Lower lobe of right lung (tissue), 2 donors: ENCODE results near the gene JAG1. TPM values are rescaled to one million over a fixed set of nuclear protein-coding genes. Genes with fewer than 3 reads are reported as not detected.
A peak's percentile ranks its signal among the peaks of the same experiment; 100 is the strongest.

Source experiments
- ATAC-seq, 2 donors: fragments of 200-7000 bp; cut with Tn5 transposase; one replicate each; pipeline ENCODE4 v1.9.1; 2020 to 2022; ENCODE audit warnings: mild to moderate bottlenecking in 2 of 2, moderate library complexity in 2 of 2
- DNase-seq: peaks from one replicate; pipeline ENCODE4 v3.0.0-alpha.2; 2020
- H3K27ac ChIP-seq: fragments of 200-600 bp; one replicate; pipeline ENCODE4 v1.8.0; 2022
- H3K27me3 ChIP-seq: fragments of 200-600 bp; one replicate; pipeline ENCODE4 v1.8.0; 2022; ENCODE audit warnings: low read depth
- H3K36me3 ChIP-seq: fragments of 200-600 bp; one replicate; pipeline ENCODE4 v1.8.0; 2022; ENCODE audit warnings: mild to moderate bottlenecking
- H3K4me1 ChIP-seq: fragments of 200-600 bp; one replicate; pipeline ENCODE4 v1.8.0; 2022
- H3K4me3 ChIP-seq: fragments of 200-600 bp; one replicate; pipeline ENCODE4 v1.8.0; 2022; ENCODE audit warnings: mild to moderate bottlenecking
- H3K9me3 ChIP-seq: fragments of 200-600 bp; one replicate; pipeline ENCODE4 v1.8.0; 2022
- CTCF ChIP-seq: fragments of 200-600 bp; IDR thresholded peaks from one replicate; pipeline ENCODE4 v1.8.0; 2022; ENCODE audit warnings: antibody characterized with exemption, mild to moderate bottlenecking
- intact Hi-C: fragments of 100-400 bp; cut with DNase I; formaldehyde crosslinking; loops from one replicate; pipeline ENCODE4 v1.11.0; 2022
- total RNA-seq: library from RNA; stranded (reverse); fragmentation: NEBNext Ultra II Directional; extraction: Animal tissue kit (Norgen Biotek cat#: 25700); gene quantifications from one replicate; pipeline ENCODE4 v1.2.1, GENCODE V29; 2021
- donor health status: DM: no; HTN: yes; CAD: no; lungs with severe emphysema.

Gene JAG1
- total RNA-seq, 1 donor from 2014 or later: 60.1 TPM

- H3K4me3 ChIP-seq: no peak overlapping the region
- TF ChIP-seq CTCF: no peak
- H3K9me3 ChIP-seq: no peaks in the 10 kb centered on the region
- ATAC-seq (no peak), DNase-seq (no peak)
- no peaks in the 10 kb centered on the region for H3K4me1 ChIP-seq
- H3K27me3 ChIP-seq: no peaks in the 10 kb centered on the region
- no peaks in the 10 kb centered on the region for H3K36me3 ChIP-seq
- H3K27ac ChIP-seq: no peak overlapping the region
- intact Hi-C loops: no loop called here
Measured at GRCh38 chr20:10699489-10699888, 25.7 kb upstream of the JAG1 start.

- no peaks in the 10 kb centered on the region for H3K36me3 ChIP-seq
- no peak for ATAC-seq
Measured at GRCh38 chr20:10696650-10697049, 22.9 kb upstream of the JAG1 start.

GRCh38 chr20:10689385-10689784 is 15.6 kb upstream of the JAG1 start:
- Histone ChIP-seq H3K9me3 (no peaks in the 10 kb centered on the region), H3K27ac (no peak overlapping the region), H3K27me3 (no peaks in the 10 kb centered on the region), H3K4me1 (no peaks in the 10 kb centered on the region), H3K4me3 (no peak overlapping the region), H3K36me3 (no peaks in the 10 kb centered on the region)
- intact Hi-C loops: no loop called here
- DNase-seq: no peak
- no peak for TF ChIP-seq CTCF
- ATAC-seq: no peak

More at GRCh38 chr20:10696650-10697049, 22.9 kb upstream of the JAG1 start:
- DNase-seq: no peak
- H3K9me3 ChIP-seq: no peaks in the 10 kb centered on the region
- H3K4me3 ChIP-seq: no peak overlapping the region
- H3K4me1 ChIP-seq: no peaks in the 10 kb centered on the region
- intact Hi-C loops: no loop called here
- peak; percentile 61 for TF ChIP-seq CTCF
- H3K27me3 ChIP-seq: no peaks in the 10 kb centered on the region
- H3K27ac ChIP-seq: no peak overlapping the region

- Histone ChIP-seq H3K27me3 (no peaks in the 10 kb centered on the region), H3K4me3 (no peak overlapping the region), H3K27ac (no peak overlapping the region), H3K9me3 (no peaks in the 10 kb centered on the region), H3K36me3 (no peaks in the 10 kb centered on the region), H3K4me1 (no peaks in the 10 kb centered on the region)
- DNase-seq (no peak), ATAC-seq (no peak)
- intact Hi-C loops: no loop called here
- no peak for TF ChIP-seq CTCF
Measured at GRCh38 chr20:10687895-10688294, 14.1 kb upstream of the JAG1 start.

GRCh38 chr20:10686356-10687133 is 12.7 kb upstream of the JAG1 start:
- Histone ChIP-seq H3K27me3 (no peaks in the 10 kb centered on the region), H3K9me3 (no peaks in the 10 kb centered on the region), H3K27ac (no peak overlapping the region), H3K36me3 (no peaks in the 10 kb centered on the region), H3K4me3 (no peak overlapping the region), H3K4me1 (no peaks in the 10 kb centered on the region)
- intact Hi-C loops: no loop called here
- DNase-seq: no peak
- no peak for TF ChIP-seq CTCF
- ATAC-seq: no peak
